Vagina (tissue), 2 donors: Measurements from ENCODE around the gene THADA.
"Not testable (repeated sequence)": the region's sequence is repeated elsewhere in the genome, so short reads cannot be mapped to it uniquely, and the experiment has no call there.

Experiments used
- CTCF ChIP-seq, 3 experiments: fragments of 450-650 bp in 2 of 3; fragments of 200-600 bp in 1 of 3; sonication (generic) in 1 of 3; IDR thresholded peaks; one replicate each; pipeline ENCODE4 v1.5.1; 2017 to 2019; ENCODE audit warnings: antibody characterized with exemption in 3 of 3, mild to moderate bottlenecking in 2 of 3, moderate library complexity in 2 of 3
- POLR2A ChIP-seq, 2 donors: fragments of 450-650 bp; IDR thresholded peaks; one replicate each; pipeline ENCODE4 v1.6.1; 2017; ENCODE audit warnings: antibody characterized with exemption in 2 of 2, mild to moderate bottlenecking in 2 of 2, moderate library complexity in 2 of 2
- POLR2AphosphoS5 ChIP-seq, 2 donors: sonication (generic); formaldehyde crosslinking; IDR thresholded peaks; one replicate each; pipeline ENCODE4 v1.9.0; 2017; ENCODE audit warnings: antibody characterized with exemption in 2 of 2, mild to moderate bottlenecking in 2 of 2, low read depth in 1 of 2; ENCODE audit not compliant: insufficient read depth in 1 of 2

GRCh38 chr2:43532572-43532971 is 63.3 kb downstream of the THADA start:
- TF ChIP-seq CTCF (IDR thresholded peaks at IDR 0.05); POLR2A (IDR thresholded peaks at IDR 0.05); POLR2AphosphoS5 (IDR thresholded peaks at IDR 0.05; ENCODE audit: insufficient read depth in 1 of 2, low read depth in 1 of 2): not testable (repeated sequence)
